HG03520 (cell line): ENCODE data around the gene DRAM1.
A peak's percentile ranks its signal among the peaks of the same experiment; 100 is the strongest.

Experiments
- ATAC-seq: cut with Tn5 transposase; IDR thresholded peaks from one replicate; pipeline ENCODE4 v1.9.1; 2021; ENCODE audit warnings: mild to moderate bottlenecking, moderate library complexity; ENCODE audit not compliant: unreplicated experiment

DRAM1 gene

DNA sequence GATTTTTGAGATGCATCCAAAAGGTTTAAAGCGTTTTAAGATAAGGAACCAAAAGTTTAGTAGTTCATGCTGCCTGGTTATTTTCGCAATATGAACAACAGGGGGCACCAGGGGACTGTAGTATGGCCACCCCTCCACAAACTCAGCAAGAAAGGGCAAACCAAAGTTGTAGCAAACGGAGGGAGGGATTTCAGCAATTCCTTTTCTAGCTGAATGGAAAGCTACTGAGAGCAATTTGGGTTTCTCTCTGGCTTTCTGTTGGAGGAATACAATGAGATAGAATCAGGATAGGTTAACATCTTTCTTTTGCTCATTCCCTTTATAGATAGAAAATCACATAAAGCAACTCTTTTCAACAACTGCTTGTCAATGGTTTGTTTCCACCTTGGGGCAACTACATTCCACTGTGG is 62.5 kb downstream of the DRAM1 start:
- ATAC-seq: no peak

DNA sequence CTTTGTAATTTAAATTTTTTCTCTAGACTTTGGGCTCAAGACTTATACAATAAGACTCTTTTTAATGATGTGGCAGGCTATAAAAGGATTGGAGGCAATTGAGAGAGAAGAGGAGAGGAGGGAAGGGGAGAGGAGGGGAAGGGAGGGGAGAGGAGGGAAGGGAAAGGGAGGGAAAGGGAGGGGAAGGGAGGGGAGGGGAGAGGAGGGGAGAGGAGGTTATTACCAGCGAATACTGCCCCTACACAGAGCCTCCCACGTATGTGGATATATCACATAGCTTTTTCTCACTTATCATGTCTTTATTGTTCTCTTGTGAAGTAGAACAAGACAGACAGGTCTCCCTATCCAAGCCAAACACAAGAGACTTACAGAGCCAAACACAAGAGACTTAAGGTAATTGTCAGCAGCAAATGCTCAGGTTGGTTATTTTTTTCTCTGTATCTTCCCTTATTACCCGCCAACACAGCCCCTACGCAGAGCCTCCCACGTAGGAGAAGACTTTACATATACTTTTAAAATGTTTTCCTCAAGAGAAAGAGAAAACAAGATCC is 63.1 kb downstream of the DRAM1 start:
- no peak for ATAC-seq

DNA sequence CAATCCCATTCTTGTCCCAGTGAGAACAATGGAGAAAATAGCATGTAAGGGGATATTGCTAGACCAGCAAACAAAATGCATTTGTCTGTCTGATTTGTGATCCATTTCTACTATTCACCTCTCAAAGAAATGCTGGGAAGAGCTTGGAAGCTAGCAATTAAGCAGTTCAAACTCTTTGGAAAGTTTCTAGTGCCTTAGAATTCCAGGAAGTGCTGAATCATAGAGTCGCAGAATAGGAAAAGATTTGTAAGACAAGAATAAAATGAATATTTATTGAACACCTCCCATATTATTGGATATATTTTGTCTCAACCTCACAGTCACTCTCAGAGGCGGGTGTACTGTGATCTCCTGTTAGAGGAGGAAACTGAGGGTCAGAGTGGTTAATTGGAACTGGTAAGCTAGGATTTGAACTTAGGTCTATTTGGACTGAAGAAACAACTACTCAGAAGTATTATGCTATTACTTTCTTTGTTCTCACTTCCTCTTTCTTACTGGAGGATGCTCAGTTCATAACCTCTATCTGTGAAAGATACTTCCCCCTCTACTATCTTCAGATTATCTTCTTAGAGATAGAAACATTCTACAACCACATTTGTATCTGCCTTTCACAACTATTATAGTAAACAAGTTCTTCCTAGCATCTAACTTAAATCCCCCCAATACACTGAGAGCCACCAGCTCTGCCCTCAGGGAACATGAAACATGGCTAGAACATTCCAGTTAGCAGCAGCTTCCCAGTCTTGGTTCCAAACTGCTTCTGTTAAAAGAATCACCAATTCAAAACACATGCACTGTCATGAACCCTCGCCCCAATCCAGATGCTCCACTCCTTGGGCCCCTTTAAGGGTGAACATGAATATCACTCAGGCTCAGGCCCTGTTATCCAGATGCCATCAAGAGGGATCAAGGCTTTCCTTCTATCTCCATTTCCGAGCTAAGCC is 64.2 kb downstream of the DRAM1 start:
- ATAC-seq: peak; percentile 90

DNA sequence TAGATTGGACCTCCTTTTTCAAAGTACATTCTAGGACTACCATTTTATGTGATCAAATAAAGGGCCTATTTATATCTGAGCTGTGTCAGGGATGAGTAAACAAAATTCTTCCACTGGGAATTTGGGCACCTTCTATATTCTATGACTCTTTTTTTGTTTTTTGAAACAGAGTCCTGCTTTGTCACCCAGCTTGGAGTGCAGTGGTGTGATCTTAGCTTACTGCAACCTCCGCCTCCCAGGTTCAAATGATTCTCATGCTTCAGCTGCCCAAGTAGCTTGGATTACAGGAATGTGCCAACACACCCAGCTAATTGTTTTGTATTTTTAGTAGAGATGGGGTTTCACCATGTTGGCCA is 64.8 kb downstream of the DRAM1 start:
- no peak for ATAC-seq

DNA sequence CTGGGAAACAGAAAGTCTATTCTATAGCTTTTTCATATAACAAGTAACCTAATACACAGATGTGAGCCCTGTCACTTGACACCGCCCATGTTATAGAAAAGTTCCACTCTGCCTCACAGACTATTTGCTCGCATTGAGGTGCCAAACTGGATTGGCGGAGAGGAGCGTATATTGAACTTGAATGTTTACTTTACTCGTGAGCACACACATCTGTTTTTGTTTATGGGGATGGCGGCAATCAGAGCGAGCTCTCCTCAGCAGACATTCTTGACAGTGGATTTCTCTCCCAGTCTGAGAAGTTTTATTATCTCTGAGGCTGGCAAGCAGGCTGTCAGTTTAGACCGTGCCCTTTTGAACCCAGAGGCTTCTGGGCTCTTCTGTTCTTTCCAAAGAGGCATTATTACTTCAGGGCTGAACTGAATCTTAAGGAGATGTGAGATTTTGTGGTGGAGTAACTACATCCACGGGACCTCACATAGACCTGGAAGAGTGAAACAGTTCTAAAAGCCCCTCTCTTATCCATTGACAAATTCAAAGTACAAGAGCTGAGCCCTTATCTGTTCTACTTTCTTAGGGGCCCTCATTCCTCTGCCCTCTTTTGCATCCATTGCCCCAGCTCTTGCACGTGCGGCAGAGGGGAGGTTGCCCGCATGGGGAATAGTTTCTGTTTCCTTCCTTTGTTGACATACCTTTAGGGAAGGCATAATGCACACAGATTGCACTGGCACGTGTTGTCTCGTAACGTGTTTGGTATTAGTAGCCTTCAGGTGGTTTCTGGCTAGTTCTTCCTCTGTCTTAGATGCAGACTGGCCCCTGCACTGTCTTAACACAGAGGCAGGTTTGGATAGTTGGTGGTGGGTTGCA is 68.2 kb downstream of the DRAM1 start:
- no peak for ATAC-seq

GRCh38 chr12:101946233-101946611 is 68.8 kb downstream of the DRAM1 start:
- ATAC-seq: no peak

GRCh38 chr12:101947316-101947715 is 69.9 kb downstream of the DRAM1 start:
- ATAC-seq: no peak

GRCh38 chr12:101948365-101948764 is 71.0 kb downstream of the DRAM1 start:
- no peak for ATAC-seq

- no peak for ATAC-seq
Measured at GRCh38 chr12:101951002-101951670, 73.8 kb downstream of the DRAM1 start.

GRCh38 chr12:101954113-101954512 is 76.7 kb downstream of the DRAM1 start:
- no peak for ATAC-seq

DNA sequence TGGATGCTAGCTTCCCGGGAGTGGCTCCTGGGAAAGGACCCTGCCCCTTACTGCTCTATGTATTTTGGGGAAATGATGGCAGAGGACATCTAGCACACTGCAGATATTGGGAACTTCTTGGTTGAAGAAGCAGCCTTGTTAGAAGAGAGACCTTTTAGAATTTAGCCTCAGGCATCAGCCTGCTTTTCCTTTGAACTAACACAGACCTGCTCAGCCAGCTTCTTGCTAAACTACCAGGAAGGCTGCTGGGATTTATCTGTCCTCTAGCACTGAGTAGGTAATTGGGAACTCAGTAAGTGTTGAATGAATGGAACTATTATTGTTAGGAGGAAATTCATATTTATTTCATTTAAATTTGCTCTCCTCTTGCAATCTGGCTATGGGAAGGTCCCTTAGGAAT is 77.3 kb downstream of the DRAM1 start:
- no peak for ATAC-seq

- ATAC-seq: no peak
Measured at GRCh38 chr12:101957252-101957959, 80.0 kb downstream of the DRAM1 start.

- no peak for ATAC-seq
Measured at GRCh38 chr12:101959607-101960006, 82.2 kb downstream of the DRAM1 start.

DNA sequence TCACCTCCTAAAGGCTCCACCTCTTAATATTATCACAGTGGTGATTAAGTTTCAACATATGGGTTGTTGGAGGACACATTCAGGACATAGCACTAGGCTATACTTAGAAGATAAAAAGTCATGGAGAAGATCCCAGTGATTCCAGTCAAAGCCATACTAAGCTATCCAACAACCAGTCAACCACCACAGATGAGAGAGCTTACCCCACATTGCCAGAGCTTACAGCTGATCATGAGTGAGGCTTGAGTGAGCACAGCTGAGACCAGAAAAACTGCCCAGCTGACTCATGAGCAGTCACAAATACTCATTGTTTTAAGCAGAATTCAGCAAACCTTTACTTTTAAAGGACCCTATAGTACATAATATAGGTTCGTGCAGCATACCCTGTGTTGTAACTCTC is 85.1 kb downstream of the DRAM1 start:
- ATAC-seq: no peak

- ATAC-seq: no peak
Measured at GRCh38 chr12:101963697-101964096, 86.3 kb downstream of the DRAM1 start.

DNA sequence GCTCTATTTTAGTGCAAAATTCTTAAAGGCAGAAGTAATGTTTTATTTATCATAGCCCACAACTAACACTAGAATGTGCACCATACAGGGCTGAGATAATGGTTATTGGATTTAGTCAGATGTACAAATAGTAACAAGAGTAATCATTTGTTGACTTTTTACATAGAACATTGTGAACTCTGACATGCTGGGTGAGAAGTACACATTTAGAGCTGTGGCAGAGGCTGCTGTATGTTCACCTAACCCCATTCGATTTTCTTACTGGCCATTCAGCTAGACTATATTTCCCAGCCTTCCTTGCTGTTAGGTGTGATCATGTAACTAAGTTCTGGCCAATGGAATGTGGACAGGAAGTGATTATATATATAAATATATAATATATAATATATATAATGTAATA is 89.1 kb downstream of the DRAM1 start:
- no peak for ATAC-seq

GRCh38 chr12:101967506-101967905 is 90.1 kb downstream of the DRAM1 start:
- ATAC-seq: no peak

DNA sequence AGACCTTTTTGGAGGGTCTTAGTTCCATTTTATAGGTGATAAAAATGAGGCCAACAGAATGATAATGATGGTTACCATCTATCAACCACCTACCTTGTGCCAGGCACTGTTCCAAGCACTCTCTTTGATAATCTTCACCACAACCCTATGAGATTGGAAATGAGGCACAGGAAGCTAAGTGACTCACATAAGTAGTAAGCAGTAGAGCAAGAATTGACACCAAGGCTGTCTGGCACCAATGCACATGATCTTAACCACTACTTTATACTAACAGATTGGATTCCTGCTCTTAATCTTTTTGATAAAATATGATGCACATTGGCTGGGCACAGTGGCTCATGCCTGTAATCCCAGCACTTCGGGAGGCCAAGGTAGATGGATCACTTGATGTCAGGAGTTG is 91.4 kb downstream of the DRAM1 start:
- no peak for ATAC-seq
